Keratinocyte (primary cell): ENCODE results near the gene PAPPA. TPM values are rescaled to one million over a fixed set of nuclear protein-coding genes. Genes with fewer than 3 reads are reported as not detected.

ENCODE experiments used
- DNase-seq: peaks from one replicate; pipeline ENCODE4 v3.0.0-alpha.2; 2011; ENCODE audit warnings: low read depth, missing footprints, low spot score
- FAIRE-seq: peaks from 2 replicates; lab custom pipeline; 2011; peaks lifted over from hg19 to GRCh38; lab: Jason Lieb, UNC
- H2AFZ ChIP-seq: 2 replicates; pipeline ENCODE4 v1.6.0; 2012; ENCODE audit warnings: low read length, control low read depth, inconsistent platforms; ENCODE audit not compliant: control insufficient read depth
- H3K27ac ChIP-seq: 2 replicates; pipeline ENCODE4 v1.5.1; 2011; ENCODE audit warnings: low read length; ENCODE audit not compliant: control insufficient read depth, insufficient read depth
- H3K27me3 ChIP-seq: 3 replicates; pipeline ENCODE4 v1.6.0; 2011; ENCODE audit warnings: low read length; ENCODE audit not compliant: control insufficient read depth, insufficient read depth; ENCODE audit errors: extremely low read depth
- H3K36me3 ChIP-seq, 2 experiments: 2 replicates in 1 of 2; 3 replicates in 1 of 2; pipeline ENCODE4 v1.5.1; 2011; ENCODE audit warnings: low read length in 2 of 2, mild to moderate bottlenecking in 1 of 2; ENCODE audit not compliant: control insufficient read depth in 2 of 2, insufficient read depth in 2 of 2; ENCODE audit errors: extremely low read depth in 1 of 2
- H3K4me1 ChIP-seq: 3 replicates; pipeline ENCODE4 v1.5.1; 2011; ENCODE audit warnings: low read length; ENCODE audit not compliant: control insufficient read depth, insufficient read depth; ENCODE audit errors: extremely low read depth
- H3K4me2 ChIP-seq: 3 replicates; pipeline ENCODE4 v1.6.0; 2011; ENCODE audit warnings: low read depth, low read length; ENCODE audit not compliant: control insufficient read depth, insufficient read depth; ENCODE audit errors: extremely low read depth
- H3K4me3 ChIP-seq, 3 experiments: fragments of 200-600 bp in 1 of 3; sonication (generic) in 1 of 3; 2 replicates in 2 of 3; 3 replicates in 1 of 3; pipeline ENCODE4 v1.5.1; 2011 to 2016; ENCODE audit warnings: low read length in 3 of 3, mild to moderate bottlenecking in 3 of 3, control low read depth in 2 of 3, inconsistent platforms in 1 of 3, low read depth in 1 of 3, mixed read lengths in 1 of 3, mixed run types in 1 of 3, moderate library complexity in 1 of 3; ENCODE audit not compliant: control insufficient read depth in 2 of 3, insufficient read depth in 2 of 3; ENCODE audit errors: extremely low read depth in 1 of 3
- H3K79me2 ChIP-seq: 2 replicates; pipeline ENCODE4 v1.6.0; 2012; ENCODE audit warnings: low read length; ENCODE audit not compliant: control insufficient read depth, insufficient read depth
- H3K9ac ChIP-seq: 3 replicates; pipeline ENCODE4 v1.6.0; 2011; ENCODE audit warnings: low read length; ENCODE audit not compliant: control insufficient read depth, insufficient read depth; ENCODE audit errors: extremely low read depth
- H3K9me1 ChIP-seq: 3 replicates; pipeline ENCODE4 v1.6.0; 2011; ENCODE audit warnings: low read length; ENCODE audit not compliant: control insufficient read depth, insufficient read depth; ENCODE audit errors: extremely low read depth
- H3K9me3 ChIP-seq: 2 replicates; pipeline ENCODE4 v1.5.1; 2012; ENCODE audit warnings: low read depth, low read length; ENCODE audit not compliant: control insufficient read depth
- H4K20me1 ChIP-seq: 3 replicates; pipeline ENCODE4 v1.6.0; 2011; ENCODE audit warnings: low read length; ENCODE audit not compliant: control insufficient read depth, insufficient read depth; ENCODE audit errors: extremely low read depth
- EZH2 ChIP-seq: IDR thresholded peaks from one replicate; pipeline ENCODE4 v1.6.1; 2012; ENCODE audit warnings: inconsistent platforms, mild to moderate bottlenecking, low read length, moderate library complexity
- dilution Hi-C: fragments of 300-500 bp; cut with MboI; formaldehyde crosslinking; loops from one replicate; pipeline ENCODE4 v1.7.0; 2020; ENCODE audit warnings: low sequenced_read_pairs; ENCODE audit not compliant: extremely low pct_ligation_motif_present
- polyA plus RNA-seq, 5 experiments: library from polyadenylated mRNA; depleted of rRNA in 3 of 5; stranded (reverse) in 3 of 5; stranded (forward) in 1 of 5; unstranded in 1 of 5; fragments of >200 nt; gene quantifications; 1 replicate in 1 of 5; 2 replicates in 3 of 5; 3 replicates in 1 of 5; pipeline versions ENCODE4 v1.2.1 to v1.2.3, GENCODE V29; 2011 to 2012; ENCODE audit warnings: missing spikeins in 2 of 5, low read depth in 1 of 5, low replicate concordance in 1 of 5
- TF ChIP-seq, protein P1 (sequence below), 3 experiments: IDR thresholded peaks in 1 of 3; conservative IDR thresholded peaks in 1 of 3; optimal IDR thresholded peaks in 1 of 3; 2 replicates in 2 of 3; 3 replicates in 1 of 3; pipeline versions ENCODE3 to v1.5.1; 2011; ENCODE audit warnings: low read length in 3 of 3, mild to moderate bottlenecking in 3 of 3, moderate library complexity in 2 of 3, control low read depth in 1 of 3, inconsistent platforms in 1 of 3; ENCODE audit not compliant: insufficient read depth in 2 of 3; ENCODE audit errors: extremely low read depth in 1 of 3

Gene PAPPA
- polyA plus RNA-seq, 1 donor (not counting 4 experiments of a cell fraction or from before 2014, with no cell fraction given), result 0.77 TPM

DNA sequence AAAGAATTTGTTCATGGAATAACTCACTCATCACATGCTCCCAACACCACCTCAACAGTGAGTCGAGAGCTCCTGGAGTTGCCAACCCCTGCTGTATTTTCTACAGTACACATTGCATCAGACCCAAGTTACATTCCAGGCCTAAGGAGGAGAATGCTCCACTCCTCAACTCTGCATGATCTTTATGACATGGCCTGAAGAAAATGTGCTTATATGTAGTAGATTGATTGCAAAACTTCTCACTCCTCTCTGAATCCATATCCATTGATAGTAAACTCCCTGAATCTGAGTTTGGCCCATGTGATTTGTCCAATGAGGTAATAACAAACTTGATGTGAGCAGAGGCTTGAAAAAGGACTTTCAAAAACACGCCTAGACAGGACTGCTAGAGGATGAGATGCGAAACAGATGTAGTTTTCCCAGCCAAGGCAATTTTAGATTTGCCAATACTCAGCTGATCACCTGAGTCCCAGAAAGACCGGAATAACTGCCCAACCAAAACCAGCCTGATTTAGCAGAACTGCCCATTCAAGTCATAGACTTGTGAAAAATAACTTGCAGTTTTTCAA is 29.0 kb upstream of the PAPPA start:
- DNase-seq, result no peak
- no peak overlapping the region for H3K4me2 ChIP-seq
- no peak overlapping the region for H3K4me3 ChIP-seq
- TF ChIP-seq, protein P1, sequence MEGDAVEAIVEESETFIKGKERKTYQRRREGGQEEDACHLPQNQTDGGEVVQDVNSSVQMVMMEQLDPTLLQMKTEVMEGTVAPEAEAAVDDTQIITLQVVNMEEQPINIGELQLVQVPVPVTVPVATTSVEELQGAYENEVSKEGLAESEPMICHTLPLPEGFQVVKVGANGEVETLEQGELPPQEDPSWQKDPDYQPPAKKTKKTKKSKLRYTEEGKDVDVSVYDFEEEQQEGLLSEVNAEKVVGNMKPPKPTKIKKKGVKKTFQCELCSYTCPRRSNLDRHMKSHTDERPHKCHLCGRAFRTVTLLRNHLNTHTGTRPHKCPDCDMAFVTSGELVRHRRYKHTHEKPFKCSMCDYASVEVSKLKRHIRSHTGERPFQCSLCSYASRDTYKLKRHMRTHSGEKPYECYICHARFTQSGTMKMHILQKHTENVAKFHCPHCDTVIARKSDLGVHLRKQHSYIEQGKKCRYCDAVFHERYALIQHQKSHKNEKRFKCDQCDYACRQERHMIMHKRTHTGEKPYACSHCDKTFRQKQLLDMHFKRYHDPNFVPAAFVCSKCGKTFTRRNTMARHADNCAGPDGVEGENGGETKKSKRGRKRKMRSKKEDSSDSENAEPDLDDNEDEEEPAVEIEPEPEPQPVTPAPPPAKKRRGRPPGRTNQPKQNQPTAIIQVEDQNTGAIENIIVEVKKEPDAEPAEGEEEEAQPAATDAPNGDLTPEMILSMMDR (optimal IDR thresholded peaks at IDR 0.05 in 1 of 3, IDR thresholded peaks at IDR 0.05 in 1 of 3, conservative IDR thresholded peaks at IDR 0.05 in 1 of 3; ENCODE audit: extremely low read depth in 1 of 3, insufficient read depth in 2 of 3, low read length in 3 of 3), result no peak
- no peak for TF ChIP-seq EZH2
- no peak overlapping the region for H3K9ac ChIP-seq
- H3K27ac ChIP-seq, result no peak overlapping the region
- dilution Hi-C loops, result no loop called here
- no peaks in the 10 kb centered on the region for H3K4me1 ChIP-seq
- H2AFZ ChIP-seq, result no peak overlapping the region
- H3K27me3 ChIP-seq, result no peaks in the 10 kb centered on the region
- H3K9me3 ChIP-seq, result no peaks in the 10 kb centered on the region
- peak; percentile 60 for FAIRE-seq
- no peaks in the 10 kb centered on the region for H4K20me1 ChIP-seq
- H3K79me2 ChIP-seq, result no peaks in the 10 kb centered on the region
- no peaks in the 10 kb centered on the region for H3K36me3 ChIP-seq
- no peaks in the 10 kb centered on the region for H3K9me1 ChIP-seq

DNA sequence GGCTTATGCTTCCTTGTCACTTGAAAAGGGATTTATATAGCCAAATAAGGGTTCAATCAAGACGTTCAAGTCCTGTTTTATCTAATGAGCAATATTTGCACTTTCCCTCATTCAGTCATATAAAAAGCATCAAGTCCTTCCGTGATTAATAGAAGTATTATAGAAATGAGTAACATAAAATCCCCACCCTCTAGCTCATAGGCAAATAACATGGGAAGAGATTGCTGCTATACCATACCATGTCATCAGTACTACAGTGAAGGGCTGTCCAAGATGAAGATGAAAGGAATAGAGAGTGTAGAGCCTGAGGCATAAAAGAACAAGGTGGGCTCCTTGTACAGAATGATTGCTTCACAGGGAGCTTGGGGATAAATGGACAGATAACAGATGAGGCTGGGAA is 20.4 kb upstream of the PAPPA start:
- Histone ChIP-seq H3K4me2 (no peak overlapping the region), H3K9me3 (no peaks in the 10 kb centered on the region), H2AFZ (no peak overlapping the region), H3K27ac (no peak overlapping the region), H3K79me2 (no peaks in the 10 kb centered on the region), H4K20me1 (no peaks in the 10 kb centered on the region), H3K9ac (no peak overlapping the region), H3K4me1 (no peaks in the 10 kb centered on the region), H3K36me3 (no peaks in the 10 kb centered on the region), H3K4me3 (no peak overlapping the region), H3K27me3 (no peaks in the 10 kb centered on the region), H3K9me1 (no peaks in the 10 kb centered on the region)
- DNase-seq (no peak), FAIRE-seq (no peak)
- no peak for TF ChIP-seq EZH2
- TF ChIP-seq, protein P1 (optimal IDR thresholded peaks at IDR 0.05 in 1 of 3, IDR thresholded peaks at IDR 0.05 in 1 of 3, conservative IDR thresholded peaks at IDR 0.05 in 1 of 3; ENCODE audit: extremely low read depth in 1 of 3, insufficient read depth in 2 of 3, low read length in 3 of 3), result no peak
- dilution Hi-C loops, result no loop called here
